Measurements from ENCODE around the gene KCNK18.

- TF ChIP-seq POLR2AphosphoS5 (IDR thresholded peaks at IDR 0.05; ENCODE audit: low read depth, low read length) (no peak), SIN3A (IDR thresholded peaks at IDR 0.05; ENCODE audit: borderline replicate concordance, insufficient read depth, low read length) (no peak)
These were observed 62.0 kb downstream of the KCNK18 start for GRCh38 chr10:117259279-117259678.
